Astrocyte (in vitro differentiated cells and primary cell): ENCODE data around the gene PLD2. TPM values are rescaled to one million over a fixed set of nuclear protein-coding genes. Genes with fewer than 3 reads are reported as not detected.
"Not testable (repeated sequence)": the region's sequence is repeated elsewhere in the genome, so short reads cannot be mapped to it uniquely, and the experiment has no call there.

Experiments
- DNase-seq: peaks from one replicate; pipeline ENCODE4 v3.0.0-alpha.2; 2010; ENCODE audit warnings: low read depth
- FAIRE-seq: peaks from 2 replicates; lab custom pipeline; 2011; peaks lifted over from hg19 to GRCh38; lab: Jason Lieb, UNC
- H2AFZ ChIP-seq: 2 replicates; pipeline ENCODE4 v1.6.0; 2012; ENCODE audit warnings: low read depth, low read length, inconsistent platforms
- H3K27ac ChIP-seq: 2 replicates; pipeline ENCODE4 v1.5.1; 2011; ENCODE audit warnings: low read depth, low read length, inconsistent platforms
- H3K27me3 ChIP-seq: 2 replicates; pipeline ENCODE4 v1.6.0; 2011; ENCODE audit warnings: low read length, inconsistent platforms; ENCODE audit not compliant: insufficient read depth
- H3K36me3 ChIP-seq: 2 replicates; pipeline ENCODE4 v1.5.1; 2011; ENCODE audit warnings: low read length, inconsistent platforms; ENCODE audit not compliant: insufficient read depth
- H3K4me1 ChIP-seq: 2 replicates; pipeline ENCODE4 v1.5.1; 2011; ENCODE audit warnings: low read length, inconsistent platforms; ENCODE audit not compliant: insufficient read depth
- H3K4me2 ChIP-seq: 2 replicates; pipeline ENCODE4 v1.6.0; 2012; ENCODE audit warnings: low read length, inconsistent platforms
- H3K4me3 ChIP-seq: 2 replicates; pipeline ENCODE4 v1.5.1; 2011; ENCODE audit warnings: low read depth, mild to moderate bottlenecking, low read length, inconsistent platforms; ENCODE audit not compliant: insufficient read depth
- H3K79me2 ChIP-seq: 2 replicates; pipeline ENCODE4 v1.6.0; 2012; ENCODE audit warnings: mild to moderate bottlenecking, low read length, inconsistent platforms; ENCODE audit not compliant: insufficient read depth
- H3K9ac ChIP-seq: 2 replicates; pipeline ENCODE4 v1.6.0; 2012; ENCODE audit warnings: mild to moderate bottlenecking, low read length, inconsistent platforms
- H3K9me3 ChIP-seq: 2 replicates; pipeline ENCODE4 v1.5.1; 2012; ENCODE audit warnings: low read depth, mild to moderate bottlenecking, low read length, inconsistent platforms; ENCODE audit not compliant: insufficient read depth
- H4K20me1 ChIP-seq: 2 replicates; pipeline ENCODE4 v1.6.0; 2012; ENCODE audit warnings: low read length, inconsistent platforms; ENCODE audit not compliant: insufficient read depth
- H3K27ac Mint-ChIP-seq: one replicate; pipeline ENCODE4 v1.8.0; 2021; ENCODE audit warnings: mild to moderate bottlenecking, mixed read lengths; ENCODE audit not compliant: unreplicated experiment
- H3K27me3 Mint-ChIP-seq: one replicate; pipeline ENCODE4 v1.8.0; 2021; ENCODE audit warnings: low read depth, mixed read lengths; ENCODE audit not compliant: unreplicated experiment
- H3K36me3 Mint-ChIP-seq: one replicate; pipeline ENCODE4 v1.8.0; 2021; ENCODE audit warnings: low read depth, mixed read lengths; ENCODE audit not compliant: unreplicated experiment
- H3K4me1 Mint-ChIP-seq: one replicate; pipeline ENCODE4 v1.8.0; 2021; ENCODE audit warnings: low read depth, mixed read lengths; ENCODE audit not compliant: unreplicated experiment
- H3K4me3 Mint-ChIP-seq: one replicate; pipeline ENCODE4 v1.8.0; 2021; ENCODE audit warnings: mild to moderate bottlenecking, moderate library complexity, mixed read lengths; ENCODE audit not compliant: unreplicated experiment
- H3K9me3 Mint-ChIP-seq: one replicate; pipeline ENCODE4 v1.8.0; 2021; ENCODE audit warnings: mild to moderate bottlenecking, mixed read lengths; ENCODE audit not compliant: unreplicated experiment
- CTCF ChIP-seq: IDR thresholded peaks from 2 replicates; pipeline ENCODE4 v1.5.1; 2011; ENCODE audit warnings: low read depth, mild to moderate bottlenecking, inconsistent platforms, low read length, moderate library complexity; ENCODE audit not compliant: insufficient read depth
- EZH2 ChIP-seq: IDR thresholded peaks from 2 replicates; pipeline ENCODE4 v1.6.1; 2012; ENCODE audit warnings: mild to moderate bottlenecking, low read length, inconsistent platforms; ENCODE audit not compliant: insufficient read depth
- total RNA-seq: library from RNA; stranded (reverse); gene quantifications from 2 replicates; pipeline ENCODE4 v1.2.1, GENCODE V29; 2021

The PLD2 gene
- total RNA-seq, 1 donor from 2014 or later: 29.3 TPM

GRCh38 chr17:4862720-4863119, 55.8 kb downstream of the PLD2 start:
- Histone ChIP-seq H3K36me3 (no peaks in the 10 kb centered on the region), H3K27ac (no peak overlapping the region), H3K4me2 (no peak overlapping the region), H3K9me3 (no peaks in the 10 kb centered on the region), H4K20me1 (peaks cover 46% of the 10 kb centered on the region), H3K4me1 (peaks cover 14% of the 10 kb centered on the region), H3K79me2 (peaks cover 13% of the 10 kb centered on the region), H2AFZ (no peak overlapping the region), H3K27me3 (no peaks in the 10 kb centered on the region), H3K4me3 (no peak overlapping the region), H3K9ac (no peak overlapping the region)
- Mint-ChIP-seq H3K4me3 (no peak overlapping the region), H3K36me3 (peaks cover 11% of the 10 kb centered on the region), H3K27me3 (no peaks in the 10 kb centered on the region), H3K27ac (no peak overlapping the region), H3K9me3 (no peaks in the 10 kb centered on the region), H3K4me1 (peaks cover 13% of the 10 kb centered on the region)
- TF ChIP-seq EZH2 (no peak), CTCF (no peak)
- DNase-seq (no peak), FAIRE-seq (no peak)

GRCh38 chr17:4863321-4863720, 56.4 kb downstream of the PLD2 start:
- no peaks in the 10 kb centered on the region for H3K27me3 ChIP-seq
- H3K9me3 ChIP-seq: no peaks in the 10 kb centered on the region
- FAIRE-seq (no peak), DNase-seq (no peak)
- peaks cover 9% of the 10 kb centered on the region for H3K4me1 ChIP-seq
- no peak overlapping the region for H3K9ac ChIP-seq
- H4K20me1 ChIP-seq: peaks cover 43% of the 10 kb centered on the region
- H3K4me2 ChIP-seq: no peak overlapping the region
- TF ChIP-seq EZH2 (no peak), CTCF (no peak)
- H3K27ac ChIP-seq: no peak overlapping the region
- H3K36me3 ChIP-seq: no peaks in the 10 kb centered on the region
- Mint-ChIP-seq H3K27me3 (no peaks in the 10 kb centered on the region), H3K27ac (no peak overlapping the region), H3K4me1 (peaks cover 9% of the 10 kb centered on the region), H3K4me3 (no peak overlapping the region), H3K9me3 (no peaks in the 10 kb centered on the region), H3K36me3 (peaks cover 11% of the 10 kb centered on the region)
- H3K4me3 ChIP-seq: no peak overlapping the region
- no peak overlapping the region for H2AFZ ChIP-seq
- H3K79me2 ChIP-seq: peaks cover 13% of the 10 kb centered on the region

- not testable (repeated sequence) for H3K4me3 ChIP-seq, H3K4me1 ChIP-seq, H3K4me1 Mint-ChIP-seq, H3K27ac Mint-ChIP-seq, H3K36me3 Mint-ChIP-seq, H3K4me2 ChIP-seq, DNase-seq, H2AFZ ChIP-seq, H3K79me2 ChIP-seq, H3K9ac ChIP-seq, H3K27ac ChIP-seq, FAIRE-seq, H3K27me3 ChIP-seq, H3K9me3 Mint-ChIP-seq, H3K4me3 Mint-ChIP-seq, H3K27me3 Mint-ChIP-seq, H3K36me3 ChIP-seq, H3K9me3 ChIP-seq
- peaks cover 28% of the 10 kb centered on the region for H4K20me1 ChIP-seq
Measured at GRCh38 chr17:4867535-4867934, 60.6 kb downstream of the PLD2 start.

- H2AFZ ChIP-seq, FAIRE-seq, H3K4me3 ChIP-seq, H3K9me3 Mint-ChIP-seq, H3K4me3 Mint-ChIP-seq, H3K36me3 Mint-ChIP-seq, H3K27me3 ChIP-seq, H3K4me2 ChIP-seq, H3K4me1 ChIP-seq, H3K36me3 ChIP-seq, H3K9me3 ChIP-seq, H3K27ac ChIP-seq, H3K27ac Mint-ChIP-seq, H3K9ac ChIP-seq, DNase-seq, H3K4me1 Mint-ChIP-seq, H3K27me3 Mint-ChIP-seq: not testable (repeated sequence)
- H3K79me2 ChIP-seq: peaks cover 14% of the 10 kb centered on the region
- H4K20me1 ChIP-seq: peaks cover 29% of the 10 kb centered on the region
Measured at GRCh38 chr17:4869058-4869998, 62.4 kb downstream of the PLD2 start.
